ENCODE measurements around the gene ZC3HAV1. TPM values are rescaled to one million over a fixed set of nuclear protein-coding genes. Genes with fewer than 3 reads are reported as not detected.

ZC3HAV1 gene
- total and polyA plus RNA-seq, 2 of the 13 experiments (the other 11 are each of a cell fraction or from before 2014, with no cell fraction given): 12.7 to 23.7 TPM

DNA sequence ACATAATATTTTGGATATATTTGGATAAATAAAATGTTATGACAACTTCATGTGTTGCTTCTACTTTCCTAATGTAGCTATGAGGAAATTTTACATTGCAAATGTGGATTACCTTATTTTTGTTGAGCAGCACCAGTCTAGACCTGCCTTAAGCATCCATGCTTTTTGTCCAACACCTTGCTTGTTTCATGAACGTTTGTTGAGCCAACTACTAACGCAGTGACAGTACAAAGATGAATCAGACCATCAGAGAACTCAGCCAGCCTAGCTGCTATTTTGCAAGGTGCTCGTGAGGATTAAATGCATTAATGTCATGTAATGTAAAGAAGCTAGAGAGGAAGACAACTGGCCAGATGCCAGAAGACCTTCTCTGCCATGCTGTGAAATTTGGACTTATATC, 72.6 kb downstream of the ZC3HAV1 start:
- peaks cover 4% of the 10 kb centered on the region; the same call in 1 of the 2 replicates for H4K20me1 ChIP-seq (ENCODE audit: insufficient read depth, low read length)
- CTCF ChIA-PET (ENCODE audit: low intra/inter-chr PET ratio, low total read pairs): no interaction called here
- H3K4me2 ChIP-seq (ENCODE audit: low read depth, low read length): no peak overlapping the region
- no peak overlapping the region for H3K27ac ChIP-seq (ENCODE audit: extremely low read length, insufficient read depth, low read length)
- WGBS (ENCODE audit: low lambda C conversion rate): 47% methylated on average over 3 of the region's 3 CpGs
- in situ Hi-C loops (cut with HindIII; ENCODE audit: extremely low pct_ligation_motif_present, low pct_unique_long_range_greater_than_20kb): no loop called here
- peaks cover 30% of the 10 kb centered on the region for H3K4me1 ChIP-seq (ENCODE audit: insufficient read depth, low read length)
- intact Hi-C loops (cut with micrococcal nuclease; ENCODE audit: unreplicated experiment): no loop called here
- ATAC-seq: no peak
- H3K27me3 ChIP-seq (ENCODE audit: control insufficient read depth in 1 of 2, insufficient read depth in 2 of 2, low read length in 2 of 2): no peaks in the 10 kb centered on the region
- BruUV-seq (replicated peaks): no TSS peak
- FAIRE-seq: no peak
- no peak for DNase-seq (ENCODE audit: low spot score)
- H2AFZ ChIP-seq (ENCODE audit: low read length): no peak overlapping the region
- peaks cover 10% of the 10 kb centered on the region for H3K79me2 ChIP-seq (ENCODE audit: insufficient read depth, low read length)
- H3K36me3 ChIP-seq (replicated peaks in 1 of 2; ENCODE audit: control insufficient read depth in 1 of 2, insufficient read depth in 2 of 2, low read length in 2 of 2): peaks cover 0 to 2% of the 10 kb centered on the region in 2 experiments; a peak in 1 of 5 replicates
- no peak overlapping the region for H3K4me3 ChIP-seq (replicated peaks in 1 of 3; ENCODE audit: insufficient read depth in 1 of 3, low read depth in 2 of 3, low read length in 3 of 3)
- no peak overlapping the region for H3K9ac ChIP-seq (ENCODE audit: insufficient read depth, low read depth, low read length)
- H3K9me3 ChIP-seq (ENCODE audit: low read length): no peaks in the 10 kb centered on the region
- POLR2A ChIA-PET: no interaction called here
- TF ChIP-seq FOXA1 (IDR thresholded peaks at IDR 0.05) (no peak), FOXA1 (CRISPR knock-in tag; IDR thresholded peaks at IDR 0.05) (no peak), PLRG1 (conservative IDR thresholded peaks at IDR 0.05) (no peak), JUND (CRISPR knock-in tag; IDR thresholded peaks at IDR 0.05) (no peak), KLF11 (CRISPR knock-in tag; IDR thresholded peaks at IDR 0.05) (no peak), ZNF563 (CRISPR knock-in tag; IDR thresholded peaks at IDR 0.05) (no peak), EED (CRISPR knock-in tag; IDR thresholded peaks at IDR 0.05) (no peak)
- TF ChIP-seq, protein P1, sequence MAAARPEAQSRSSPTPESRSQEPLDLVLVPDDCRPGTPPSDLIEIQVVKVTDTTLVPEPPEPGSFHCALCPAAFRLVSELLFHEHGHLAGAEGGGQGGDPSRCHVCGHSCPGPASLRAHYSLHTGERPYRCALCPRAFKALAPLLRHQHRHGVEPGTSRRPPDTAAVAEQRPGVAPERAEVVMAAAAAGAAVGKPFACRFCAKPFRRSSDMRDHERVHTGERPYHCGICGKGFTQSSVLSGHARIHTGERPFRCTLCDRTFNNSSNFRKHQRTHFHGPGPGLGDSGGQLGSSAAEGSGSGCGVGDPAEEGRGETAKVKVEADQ (CRISPR knock-in tag; IDR thresholded peaks at IDR 0.05; ENCODE audit: borderline replicate concordance): no peak
- TF ChIP-seq, protein P2, sequence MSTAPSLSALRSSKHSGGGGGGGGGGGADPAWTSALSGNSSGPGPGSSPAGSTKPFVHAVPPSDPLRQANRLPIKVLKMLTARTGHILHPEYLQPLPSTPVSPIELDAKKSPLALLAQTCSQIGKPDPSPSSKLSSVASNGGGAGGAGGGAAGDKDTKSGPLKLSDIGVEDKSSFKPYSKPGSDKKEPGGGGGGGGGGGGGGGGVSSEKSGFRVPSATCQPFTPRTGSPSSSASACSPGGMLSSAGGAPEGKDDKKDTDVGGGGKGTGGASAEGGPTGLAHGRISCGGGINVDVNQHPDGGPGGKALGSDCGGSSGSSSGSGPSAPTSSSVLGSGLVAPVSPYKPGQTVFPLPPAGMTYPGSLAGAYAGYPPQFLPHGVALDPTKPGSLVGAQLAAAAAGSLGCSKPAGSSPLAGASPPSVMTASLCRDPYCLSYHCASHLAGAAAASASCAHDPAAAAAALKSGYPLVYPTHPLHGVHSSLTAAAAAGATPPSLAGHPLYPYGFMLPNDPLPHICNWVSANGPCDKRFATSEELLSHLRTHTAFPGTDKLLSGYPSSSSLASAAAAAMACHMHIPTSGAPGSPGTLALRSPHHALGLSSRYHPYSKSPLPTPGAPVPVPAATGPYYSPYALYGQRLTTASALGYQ (CRISPR knock-in tag; IDR thresholded peaks at IDR 0.05): no peak
- TF ChIP-seq, protein P3, sequence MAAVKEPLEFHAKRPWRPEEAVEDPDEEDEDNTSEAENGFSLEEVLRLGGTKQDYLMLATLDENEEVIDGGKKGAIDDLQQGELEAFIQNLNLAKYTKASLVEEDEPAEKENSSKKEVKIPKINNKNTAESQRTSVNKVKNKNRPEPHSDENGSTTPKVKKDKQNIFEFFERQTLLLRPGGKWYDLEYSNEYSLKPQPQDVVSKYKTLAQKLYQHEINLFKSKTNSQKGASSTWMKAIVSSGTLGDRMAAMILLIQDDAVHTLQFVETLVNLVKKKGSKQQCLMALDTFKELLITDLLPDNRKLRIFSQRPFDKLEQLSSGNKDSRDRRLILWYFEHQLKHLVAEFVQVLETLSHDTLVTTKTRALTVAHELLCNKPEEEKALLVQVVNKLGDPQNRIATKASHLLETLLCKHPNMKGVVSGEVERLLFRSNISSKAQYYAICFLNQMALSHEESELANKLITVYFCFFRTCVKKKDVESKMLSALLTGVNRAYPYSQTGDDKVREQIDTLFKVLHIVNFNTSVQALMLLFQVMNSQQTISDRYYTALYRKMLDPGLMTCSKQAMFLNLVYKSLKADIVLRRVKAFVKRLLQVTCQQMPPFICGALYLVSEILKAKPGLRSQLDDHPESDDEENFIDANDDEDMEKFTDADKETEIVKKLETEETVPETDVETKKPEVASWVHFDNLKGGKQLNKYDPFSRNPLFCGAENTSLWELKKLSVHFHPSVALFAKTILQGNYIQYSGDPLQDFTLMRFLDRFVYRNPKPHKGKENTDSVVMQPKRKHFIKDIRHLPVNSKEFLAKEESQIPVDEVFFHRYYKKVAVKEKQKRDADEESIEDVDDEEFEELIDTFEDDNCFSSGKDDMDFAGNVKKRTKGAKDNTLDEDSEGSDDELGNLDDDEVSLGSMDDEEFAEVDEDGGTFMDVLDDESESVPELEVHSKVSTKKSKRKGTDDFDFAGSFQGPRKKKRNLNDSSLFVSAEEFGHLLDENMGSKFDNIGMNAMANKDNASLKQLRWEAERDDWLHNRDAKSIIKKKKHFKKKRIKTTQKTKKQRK (IDR thresholded peaks at IDR 0.05; ENCODE audit: low read length): no peak
- TF ChIP-seq, protein P4, sequence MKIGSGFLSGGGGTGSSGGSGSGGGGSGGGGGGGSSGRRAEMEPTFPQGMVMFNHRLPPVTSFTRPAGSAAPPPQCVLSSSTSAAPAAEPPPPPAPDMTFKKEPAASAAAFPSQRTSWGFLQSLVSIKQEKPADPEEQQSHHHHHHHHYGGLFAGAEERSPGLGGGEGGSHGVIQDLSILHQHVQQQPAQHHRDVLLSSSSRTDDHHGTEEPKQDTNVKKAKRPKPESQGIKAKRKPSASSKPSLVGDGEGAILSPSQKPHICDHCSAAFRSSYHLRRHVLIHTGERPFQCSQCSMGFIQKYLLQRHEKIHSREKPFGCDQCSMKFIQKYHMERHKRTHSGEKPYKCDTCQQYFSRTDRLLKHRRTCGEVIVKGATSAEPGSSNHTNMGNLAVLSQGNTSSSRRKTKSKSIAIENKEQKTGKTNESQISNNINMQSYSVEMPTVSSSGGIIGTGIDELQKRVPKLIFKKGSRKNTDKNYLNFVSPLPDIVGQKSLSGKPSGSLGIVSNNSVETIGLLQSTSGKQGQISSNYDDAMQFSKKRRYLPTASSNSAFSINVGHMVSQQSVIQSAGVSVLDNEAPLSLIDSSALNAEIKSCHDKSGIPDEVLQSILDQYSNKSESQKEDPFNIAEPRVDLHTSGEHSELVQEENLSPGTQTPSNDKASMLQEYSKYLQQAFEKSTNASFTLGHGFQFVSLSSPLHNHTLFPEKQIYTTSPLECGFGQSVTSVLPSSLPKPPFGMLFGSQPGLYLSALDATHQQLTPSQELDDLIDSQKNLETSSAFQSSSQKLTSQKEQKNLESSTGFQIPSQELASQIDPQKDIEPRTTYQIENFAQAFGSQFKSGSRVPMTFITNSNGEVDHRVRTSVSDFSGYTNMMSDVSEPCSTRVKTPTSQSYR (CRISPR knock-in tag; IDR thresholded peaks at IDR 0.05; ENCODE audit: borderline replicate concordance): no peak
- TF ChIP-seq, protein P5, sequence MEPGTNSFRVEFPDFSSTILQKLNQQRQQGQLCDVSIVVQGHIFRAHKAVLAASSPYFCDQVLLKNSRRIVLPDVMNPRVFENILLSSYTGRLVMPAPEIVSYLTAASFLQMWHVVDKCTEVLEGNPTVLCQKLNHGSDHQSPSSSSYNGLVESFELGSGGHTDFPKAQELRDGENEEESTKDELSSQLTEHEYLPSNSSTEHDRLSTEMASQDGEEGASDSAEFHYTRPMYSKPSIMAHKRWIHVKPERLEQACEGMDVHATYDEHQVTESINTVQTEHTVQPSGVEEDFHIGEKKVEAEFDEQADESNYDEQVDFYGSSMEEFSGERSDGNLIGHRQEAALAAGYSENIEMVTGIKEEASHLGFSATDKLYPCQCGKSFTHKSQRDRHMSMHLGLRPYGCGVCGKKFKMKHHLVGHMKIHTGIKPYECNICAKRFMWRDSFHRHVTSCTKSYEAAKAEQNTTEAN (CRISPR knock-in tag; conservative IDR thresholded peaks at IDR 0.05): no peak
- TF ChIP-seq, protein P6, sequence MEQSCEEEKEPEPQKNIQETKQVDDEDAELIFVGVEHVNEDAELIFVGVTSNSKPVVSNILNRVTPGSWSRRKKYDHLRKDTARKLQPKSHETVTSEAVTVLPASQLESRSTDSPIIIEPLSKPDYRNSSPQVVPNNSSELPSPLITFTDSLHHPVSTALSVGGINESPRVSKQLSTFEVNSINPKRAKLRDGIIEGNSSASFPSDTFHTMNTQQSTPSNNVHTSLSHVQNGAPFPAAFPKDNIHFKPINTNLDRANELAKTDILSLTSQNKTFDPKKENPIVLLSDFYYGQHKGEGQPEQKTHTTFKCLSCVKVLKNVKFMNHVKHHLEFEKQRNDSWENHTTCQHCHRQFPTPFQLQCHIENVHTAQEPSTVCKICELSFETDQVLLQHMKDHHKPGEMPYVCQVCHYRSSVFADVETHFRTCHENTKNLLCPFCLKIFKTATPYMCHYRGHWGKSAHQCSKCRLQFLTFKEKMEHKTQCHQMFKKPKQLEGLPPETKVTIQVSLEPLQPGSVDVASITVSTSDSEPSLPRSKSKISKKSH (CRISPR knock-in tag; IDR thresholded peaks at IDR 0.05; ENCODE audit: borderline replicate concordance): no peak
